GM23338 (cell line): ENCODE results near the gene DNAJB12. TPM values are rescaled to one million over a fixed set of nuclear protein-coding genes. Genes with fewer than 3 reads are reported as not detected.

Experiments used
- ATAC-seq: fragments of 200-7000 bp; cut with Tn5 transposase; 3 replicates; pipeline ENCODE4 v1.9.1; 2020
- DNase-seq: peaks from one replicate; pipeline ENCODE4 v3.0.0-alpha.2; 2015; ENCODE audit warnings: low spot score
- H2AFZ ChIP-seq: fragments of 200-600 bp; sonication (generic); 2 replicates; pipeline ENCODE4 v1.8.0; 2016; ENCODE audit warnings: antibody characterized with exemption, mild to moderate bottlenecking, moderate library complexity
- H3F3A ChIP-seq: fragments of 200-600 bp; sonication (generic); replicated peaks from 2 replicates; pipeline ENCODE4 v1.8.0; 2017; ENCODE audit warnings: antibody characterized with exemption, mixed run types, low read depth
- H3K27ac ChIP-seq: fragments of 200-600 bp; sonication (generic); 2 replicates; pipeline ENCODE4 v1.6.1; 2016; ENCODE audit warnings: low read depth
- H3K27me3 ChIP-seq: fragments of 200-600 bp; sonication (generic); 2 replicates; pipeline ENCODE4 v1.8.0; 2016; ENCODE audit warnings: mild to moderate bottlenecking, mixed run types, moderate library complexity; ENCODE audit not compliant: insufficient read depth
- H3K36me3 ChIP-seq: fragments of 200-600 bp; sonication (generic); 2 replicates; pipeline ENCODE4 v1.8.0; 2016; ENCODE audit warnings: mild to moderate bottlenecking; ENCODE audit not compliant: insufficient read depth
- H3K4me1 ChIP-seq: fragments of 200-600 bp; sonication (generic); 2 replicates; pipeline ENCODE4 v1.8.0; 2016; ENCODE audit warnings: mild to moderate bottlenecking, moderate library complexity; ENCODE audit not compliant: insufficient read depth
- H3K4me2 ChIP-seq: fragments of 200-600 bp; sonication (generic); 2 replicates; pipeline ENCODE4 v1.7.1; 2017; ENCODE audit warnings: mixed run types
- H3K4me3 ChIP-seq: fragments of 200-600 bp; sonication (generic); 2 replicates; pipeline ENCODE4 v1.6.1; 2016; ENCODE audit warnings: mixed run types
- H3K79me2 ChIP-seq: fragments of 200-600 bp; sonication (generic); replicated peaks from 2 replicates; pipeline ENCODE4 v1.8.0; 2017; ENCODE audit warnings: mild to moderate bottlenecking; ENCODE audit not compliant: insufficient read depth
- H3K9me2 ChIP-seq: fragments of 200-600 bp; sonication (generic); 2 replicates; pipeline ENCODE4 v1.8.0; 2017; ENCODE audit not compliant: insufficient read depth
- H4K20me1 ChIP-seq: fragments of 200-600 bp; sonication (generic); replicated peaks from 2 replicates; pipeline ENCODE4 v1.8.0; 2017; ENCODE audit warnings: mild to moderate bottlenecking; ENCODE audit not compliant: insufficient read depth
- H3K27ac Mint-ChIP-seq: 2 replicates; pipeline ENCODE4 v1.8.0; 2020; ENCODE audit warnings: inconsistent platforms, mild to moderate bottlenecking, moderate library complexity, mixed read lengths
- H3K27me3 Mint-ChIP-seq: 3 replicates; pipeline ENCODE4 v1.8.0; 2022; ENCODE audit warnings: low read depth, mild to moderate bottlenecking, moderate library complexity, mixed read lengths, inconsistent platforms; ENCODE audit not compliant: insufficient read depth, poor library complexity
- H3K36me3 Mint-ChIP-seq: 3 replicates; pipeline ENCODE4 v1.8.0; 2021; ENCODE audit warnings: low read depth, mild to moderate bottlenecking, inconsistent platforms, moderate library complexity, mixed read lengths
- H3K4me1 Mint-ChIP-seq: 3 replicates; pipeline ENCODE4 v1.8.0; 2020; ENCODE audit warnings: mild to moderate bottlenecking, inconsistent platforms, mixed read lengths
- H3K4me3 Mint-ChIP-seq: 3 replicates; pipeline ENCODE4 v1.8.0; 2021; ENCODE audit warnings: moderate library complexity, mild to moderate bottlenecking, inconsistent platforms, mixed read lengths
- H3K9me3 Mint-ChIP-seq: 3 replicates; pipeline ENCODE4 v1.8.0; 2020; ENCODE audit warnings: moderate library complexity, mild to moderate bottlenecking, inconsistent platforms, mixed read lengths
- CREB1 ChIP-seq: fragments of 250-450 bp; sonication (Bioruptor Pico); IDR thresholded peaks from 2 replicates; pipeline ENCODE4 v1.5.0; 2020; ENCODE audit warnings: low read depth, mild to moderate bottlenecking, moderate library complexity
- EZH2 ChIP-seq: fragments of 200-600 bp; sonication (generic); IDR thresholded peaks from one replicate; pipeline ENCODE4 v1.8.0; 2017; ENCODE audit warnings: antibody characterized with exemption, mild to moderate bottlenecking, low read depth; ENCODE audit not compliant: unreplicated experiment
- JUNB ChIP-seq: IDR thresholded peaks from one replicate; pipeline ENCODE4 v1.6.1; 2016; ENCODE audit warnings: antibody characterized with exemption; ENCODE audit not compliant: unreplicated experiment
- NANOG ChIP-seq: IDR thresholded peaks from 2 replicates; pipeline ENCODE4 v1.6.1; 2016; ENCODE audit warnings: antibody characterized with exemption, borderline replicate concordance
- STAT1 ChIP-seq: IDR thresholded peaks from one replicate; pipeline ENCODE4 v1.6.1; 2016; ENCODE audit warnings: antibody characterized with exemption; ENCODE audit not compliant: unreplicated experiment
- ZNF114 ChIP-seq: fragments of 250-450 bp; sonication (Bioruptor Pico); IDR thresholded peaks from 2 replicates; pipeline ENCODE4 v1.5.0; 2020; ENCODE audit warnings: mild to moderate bottlenecking, moderate library complexity
- ZNF331 ChIP-seq: fragments of 250-450 bp; sonication (Bioruptor Pico); IDR thresholded peaks from 2 replicates; pipeline ENCODE4 v1.5.0; 2020; ENCODE audit warnings: low read depth, mild to moderate bottlenecking, moderate library complexity
- polyA plus RNA-seq: library from polyadenylated mRNA; unstranded; fragments of >200 nt; fragmentation: Nextera tagmentation; extraction: Ambion mirVana; gene quantifications from 2 replicates; pipeline ENCODE4 v1.2.1, GENCODE V29; 2016
- total RNA-seq: library from RNA; depleted of rRNA; stranded (reverse); fragments of >200 nt; shearing (Covaris generic); gene quantifications from 2 replicates; pipeline ENCODE4 v1.2.3, GENCODE V29; 2014
- TF ChIP-seq, protein P1 (sequence below): IDR thresholded peaks from 2 replicates; pipeline ENCODE4 v1.6.1; 2016; ENCODE audit warnings: antibody characterized with exemption
- TF ChIP-seq, protein P2 (sequence below): fragments of 250-450 bp; sonication (Bioruptor Pico); IDR thresholded peaks from 2 replicates; pipeline ENCODE4 v1.5.0; 2020; ENCODE audit warnings: mild to moderate bottlenecking, moderate library complexity
- TF ChIP-seq, protein P3 (sequence below), 2 experiments: fragments of 200-600 bp in 1 of 2; sonication (generic) in 1 of 2; conservative IDR thresholded peaks; 2 replicates each; pipeline versions ENCODE4 v1.5.1 to v1.6.1; 2016 to 2017; ENCODE audit warnings: antibody characterized with exemption in 2 of 2, low read depth in 2 of 2, mild to moderate bottlenecking in 2 of 2, moderate library complexity in 1 of 2

The DNAJB12 gene
- total and polyA plus RNA-seq, 2 experiments from 2014 or later: 12.8 to 16.0 TPM

DNA sequence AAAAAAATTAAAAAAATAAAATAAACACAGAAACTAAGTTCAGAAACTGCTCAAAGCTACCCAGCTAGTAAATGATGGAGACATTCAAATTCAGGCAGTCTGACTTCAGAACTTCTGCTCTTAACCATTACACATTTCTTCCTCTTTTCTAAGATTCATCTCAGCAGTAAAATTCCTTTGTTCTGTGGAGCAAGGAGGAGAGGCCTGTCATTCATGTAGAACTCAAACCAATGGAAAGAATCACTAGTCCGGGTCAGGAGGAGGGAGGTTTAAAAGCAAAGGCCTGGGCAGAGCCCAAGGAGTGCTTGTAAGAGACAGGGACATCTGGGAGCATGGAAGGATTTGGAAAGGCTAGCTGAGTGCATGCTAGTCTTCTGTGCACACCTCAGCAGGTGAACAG, 37.9 kb upstream of the DNAJB12 start:
- TF ChIP-seq ZNF114 (CRISPR knock-in tag) (no peak), STAT1 (no peak)
- TF ChIP-seq, protein P1, sequence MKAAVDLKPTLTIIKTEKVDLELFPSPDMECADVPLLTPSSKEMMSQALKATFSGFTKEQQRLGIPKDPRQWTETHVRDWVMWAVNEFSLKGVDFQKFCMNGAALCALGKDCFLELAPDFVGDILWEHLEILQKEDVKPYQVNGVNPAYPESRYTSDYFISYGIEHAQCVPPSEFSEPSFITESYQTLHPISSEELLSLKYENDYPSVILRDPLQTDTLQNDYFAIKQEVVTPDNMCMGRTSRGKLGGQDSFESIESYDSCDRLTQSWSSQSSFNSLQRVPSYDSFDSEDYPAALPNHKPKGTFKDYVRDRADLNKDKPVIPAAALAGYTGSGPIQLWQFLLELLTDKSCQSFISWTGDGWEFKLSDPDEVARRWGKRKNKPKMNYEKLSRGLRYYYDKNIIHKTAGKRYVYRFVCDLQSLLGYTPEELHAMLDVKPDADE: no peak
- TF ChIP-seq, protein P2, sequence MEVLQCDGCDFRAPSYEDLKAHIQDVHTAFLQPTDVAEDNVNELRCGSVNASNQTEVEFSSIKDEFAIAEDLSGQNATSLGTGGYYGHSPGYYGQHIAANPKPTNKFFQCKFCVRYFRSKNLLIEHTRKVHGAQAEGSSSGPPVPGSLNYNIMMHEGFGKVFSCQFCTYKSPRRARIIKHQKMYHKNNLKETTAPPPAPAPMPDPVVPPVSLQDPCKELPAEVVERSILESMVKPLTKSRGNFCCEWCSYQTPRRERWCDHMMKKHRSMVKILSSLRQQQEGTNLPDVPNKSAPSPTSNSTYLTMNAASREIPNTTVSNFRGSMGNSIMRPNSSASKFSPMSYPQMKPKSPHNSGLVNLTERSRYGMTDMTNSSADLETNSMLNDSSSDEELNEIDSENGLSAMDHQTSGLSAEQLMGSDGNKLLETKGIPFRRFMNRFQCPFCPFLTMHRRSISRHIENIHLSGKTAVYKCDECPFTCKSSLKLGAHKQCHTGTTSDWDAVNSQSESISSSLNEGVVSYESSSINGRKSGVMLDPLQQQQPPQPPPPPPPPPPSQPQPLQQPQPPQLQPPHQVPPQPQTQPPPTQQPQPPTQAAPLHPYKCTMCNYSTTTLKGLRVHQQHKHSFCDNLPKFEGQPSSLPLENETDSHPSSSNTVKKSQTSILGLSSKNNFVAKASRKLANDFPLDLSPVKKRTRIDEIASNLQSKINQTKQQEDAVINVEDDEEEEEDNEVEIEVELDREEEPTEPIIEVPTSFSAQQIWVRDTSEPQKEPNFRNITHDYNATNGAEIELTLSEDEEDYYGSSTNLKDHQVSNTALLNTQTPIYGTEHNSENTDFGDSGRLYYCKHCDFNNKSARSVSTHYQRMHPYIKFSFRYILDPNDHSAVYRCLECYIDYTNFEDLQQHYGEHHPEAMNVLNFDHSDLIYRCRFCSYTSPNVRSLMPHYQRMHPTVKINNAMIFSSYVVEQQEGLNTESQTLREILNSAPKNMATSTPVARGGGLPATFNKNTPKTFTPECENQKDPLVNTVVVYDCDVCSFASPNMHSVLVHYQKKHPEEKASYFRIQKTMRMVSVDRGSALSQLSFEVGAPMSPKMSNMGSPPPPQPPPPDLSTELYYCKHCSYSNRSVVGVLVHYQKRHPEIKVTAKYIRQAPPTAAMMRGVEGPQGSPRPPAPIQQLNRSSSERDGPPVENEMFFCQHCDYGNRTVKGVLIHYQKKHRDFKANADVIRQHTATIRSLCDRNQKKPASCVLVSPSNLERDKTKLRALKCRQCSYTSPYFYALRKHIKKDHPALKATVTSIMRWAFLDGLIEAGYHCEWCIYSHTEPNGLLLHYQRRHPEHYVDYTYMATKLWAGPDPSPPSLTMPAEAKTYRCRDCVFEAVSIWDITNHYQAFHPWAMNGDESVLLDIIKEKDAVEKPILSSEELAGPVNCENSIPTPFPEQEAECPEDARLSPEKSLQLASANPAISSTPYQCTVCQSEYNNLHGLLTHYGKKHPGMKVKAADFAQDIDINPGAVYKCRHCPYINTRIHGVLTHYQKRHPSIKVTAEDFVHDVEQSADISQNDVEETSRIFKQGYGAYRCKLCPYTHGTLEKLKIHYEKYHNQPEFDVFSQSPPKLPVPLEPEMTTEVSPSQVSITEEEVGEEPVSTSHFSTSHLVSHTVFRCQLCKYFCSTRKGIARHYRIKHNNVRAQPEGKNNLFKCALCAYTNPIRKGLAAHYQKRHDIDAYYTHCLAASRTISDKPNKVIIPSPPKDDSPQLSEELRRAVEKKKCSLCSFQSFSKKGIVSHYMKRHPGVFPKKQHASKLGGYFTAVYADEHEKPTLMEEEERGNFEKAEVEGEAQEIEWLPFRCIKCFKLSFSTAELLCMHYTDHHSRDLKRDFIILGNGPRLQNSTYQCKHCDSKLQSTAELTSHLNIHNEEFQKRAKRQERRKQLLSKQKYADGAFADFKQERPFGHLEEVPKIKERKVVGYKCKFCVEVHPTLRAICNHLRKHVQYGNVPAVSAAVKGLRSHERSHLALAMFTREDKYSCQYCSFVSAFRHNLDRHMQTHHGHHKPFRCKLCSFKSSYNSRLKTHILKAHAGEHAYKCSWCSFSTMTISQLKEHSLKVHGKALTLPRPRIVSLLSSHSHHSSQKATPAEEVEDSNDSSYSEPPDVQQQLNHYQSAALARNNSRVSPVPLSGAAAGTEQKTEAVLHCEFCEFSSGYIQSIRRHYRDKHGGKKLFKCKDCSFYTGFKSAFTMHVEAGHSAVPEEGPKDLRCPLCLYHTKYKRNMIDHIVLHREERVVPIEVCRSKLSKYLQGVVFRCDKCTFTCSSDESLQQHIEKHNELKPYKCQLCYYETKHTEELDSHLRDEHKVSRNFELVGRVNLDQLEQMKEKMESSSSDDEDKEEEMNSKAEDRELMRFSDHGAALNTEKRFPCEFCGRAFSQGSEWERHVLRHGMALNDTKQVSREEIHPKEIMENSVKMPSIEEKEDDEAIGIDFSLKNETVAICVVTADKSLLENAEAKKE (CRISPR knock-in tag): no peak
- DNase-seq (no peak), ATAC-seq (no peak)
- Mint-ChIP-seq H3K4me1 (0 out of 3 replicates have a peak, but pooled peaks cover 2% of the 10 kb centered on the region), H3K9me3 (peaks cover 4% of the 10 kb centered on the region; the same call in 1 of the 3 replicates), H3K27me3 (peaks cover 5% of the 10 kb centered on the region), H3K27ac (0 out of 2 replicates have a peak overlapping the region, but pooled peaks have one; percentile 5), H3K4me3 (no peak overlapping the region), H3K36me3 (peaks cover 11% of the 10 kb centered on the region)
- Histone ChIP-seq H3F3A (no peaks in the 10 kb centered on the region), H3K27me3 (no peaks in the 10 kb centered on the region), H3K9me2 (peaks cover 5% of the 10 kb centered on the region), H3K36me3 (no peaks in the 10 kb centered on the region), H3K4me2 (no peak overlapping the region), H3K4me3 (no peak overlapping the region), H3K27ac (no peak overlapping the region), H3K4me1 (no peaks in the 10 kb centered on the region), H4K20me1 (no peaks in the 10 kb centered on the region), H3K79me2 (no peaks in the 10 kb centered on the region), H2AFZ (no peak overlapping the region)

DNA sequence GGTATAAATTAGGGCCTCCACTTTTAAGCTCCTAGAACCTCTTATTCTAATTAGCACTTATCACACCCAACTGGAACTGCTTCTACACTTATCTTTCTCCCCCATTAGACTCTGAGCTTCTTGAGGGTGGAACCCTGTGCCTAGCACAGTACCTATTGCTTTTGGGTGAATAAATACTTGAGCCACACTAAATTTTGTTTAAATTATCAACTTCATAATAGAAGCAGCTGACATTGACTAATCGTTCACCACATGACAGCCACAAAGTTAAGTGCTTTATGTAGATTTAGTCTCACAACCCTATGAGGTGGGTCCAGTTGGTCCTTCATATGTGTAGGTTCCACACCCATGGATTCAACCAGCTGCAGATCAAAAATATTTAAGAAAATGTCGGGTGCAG, 36.0 kb upstream of the DNAJB12 start:
- Histone ChIP-seq H3K27me3 (no peaks in the 10 kb centered on the region), H3K4me2 (no peak overlapping the region), H2AFZ (no peak overlapping the region), H4K20me1 (no peaks in the 10 kb centered on the region), H3K36me3 (no peaks in the 10 kb centered on the region), H3K4me1 (no peaks in the 10 kb centered on the region), H3F3A (no peaks in the 10 kb centered on the region), H3K27ac (no peak overlapping the region), H3K9me2 (no peaks in the 10 kb centered on the region), H3K4me3 (no peak overlapping the region), H3K79me2 (no peaks in the 10 kb centered on the region)
- Mint-ChIP-seq H3K4me1 (peaks cover 11% of the 10 kb centered on the region; the same call in 2 of the 3 replicates), H3K36me3 (peaks cover 4% of the 10 kb centered on the region), H3K9me3 (peaks cover 4% of the 10 kb centered on the region; the same call in 1 of the 3 replicates), H3K4me3 (no peak overlapping the region), H3K27ac (no peak overlapping the region), H3K27me3 (peaks cover 2% of the 10 kb centered on the region)
- no peak for ATAC-seq
- DNase-seq: no peak
- TF ChIP-seq EZH2 (no peak), NANOG (no peak), ZNF331 (CRISPR knock-in tag) (no peak), STAT1 (no peak), JUNB (no peak), CREB1 (CRISPR knock-in tag) (no peak)
- TF ChIP-seq, protein P1: no peak
- TF ChIP-seq, protein P3, sequence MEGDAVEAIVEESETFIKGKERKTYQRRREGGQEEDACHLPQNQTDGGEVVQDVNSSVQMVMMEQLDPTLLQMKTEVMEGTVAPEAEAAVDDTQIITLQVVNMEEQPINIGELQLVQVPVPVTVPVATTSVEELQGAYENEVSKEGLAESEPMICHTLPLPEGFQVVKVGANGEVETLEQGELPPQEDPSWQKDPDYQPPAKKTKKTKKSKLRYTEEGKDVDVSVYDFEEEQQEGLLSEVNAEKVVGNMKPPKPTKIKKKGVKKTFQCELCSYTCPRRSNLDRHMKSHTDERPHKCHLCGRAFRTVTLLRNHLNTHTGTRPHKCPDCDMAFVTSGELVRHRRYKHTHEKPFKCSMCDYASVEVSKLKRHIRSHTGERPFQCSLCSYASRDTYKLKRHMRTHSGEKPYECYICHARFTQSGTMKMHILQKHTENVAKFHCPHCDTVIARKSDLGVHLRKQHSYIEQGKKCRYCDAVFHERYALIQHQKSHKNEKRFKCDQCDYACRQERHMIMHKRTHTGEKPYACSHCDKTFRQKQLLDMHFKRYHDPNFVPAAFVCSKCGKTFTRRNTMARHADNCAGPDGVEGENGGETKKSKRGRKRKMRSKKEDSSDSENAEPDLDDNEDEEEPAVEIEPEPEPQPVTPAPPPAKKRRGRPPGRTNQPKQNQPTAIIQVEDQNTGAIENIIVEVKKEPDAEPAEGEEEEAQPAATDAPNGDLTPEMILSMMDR (conservative IDR thresholded peaks at IDR 0.05; ENCODE audit: low read depth in 2 of 2): no peak
